Ovary (tissue), 3 donors: Measurements from ENCODE around the gene BOLA2B.

Source experiments
- POLR2A ChIP-seq: fragments of 450-650 bp; IDR thresholded peaks from one replicate; pipeline ENCODE4 v1.6.1; 2017; ENCODE audit warnings: antibody characterized with exemption, mild to moderate bottlenecking, moderate library complexity
- TF ChIP-seq, protein P1 (sequence below), 3 donors: fragments of 450-650 bp in 2 of 3; fragments of 200-600 bp in 1 of 3; IDR thresholded peaks; one replicate each; pipeline versions ENCODE4 v1.5.1 to v1.8.0; 2016 to 2022; ENCODE audit warnings: antibody characterized with exemption in 3 of 3, mild to moderate bottlenecking in 1 of 3
- donor health status: DM: no; HTN: no; CAD: no.

DNA sequence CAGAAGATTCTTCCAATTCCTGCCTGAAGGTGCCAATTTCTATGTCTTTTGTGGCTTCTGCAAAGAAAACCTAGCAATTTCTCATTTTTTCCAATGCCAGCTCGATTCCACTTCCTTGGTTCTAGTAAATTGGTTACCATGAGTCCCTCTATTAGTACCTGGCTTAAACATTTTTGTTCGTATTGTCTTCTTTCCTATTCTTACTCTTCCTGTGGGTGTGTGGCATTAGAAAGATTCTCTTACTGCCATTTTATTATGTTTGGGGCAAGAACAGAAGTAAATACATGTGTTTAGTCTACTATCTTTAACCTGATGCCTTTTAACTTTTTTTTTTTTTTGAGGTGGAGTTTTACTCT, 50.1 kb downstream of the BOLA2B start:
- TF ChIP-seq, protein P1, sequence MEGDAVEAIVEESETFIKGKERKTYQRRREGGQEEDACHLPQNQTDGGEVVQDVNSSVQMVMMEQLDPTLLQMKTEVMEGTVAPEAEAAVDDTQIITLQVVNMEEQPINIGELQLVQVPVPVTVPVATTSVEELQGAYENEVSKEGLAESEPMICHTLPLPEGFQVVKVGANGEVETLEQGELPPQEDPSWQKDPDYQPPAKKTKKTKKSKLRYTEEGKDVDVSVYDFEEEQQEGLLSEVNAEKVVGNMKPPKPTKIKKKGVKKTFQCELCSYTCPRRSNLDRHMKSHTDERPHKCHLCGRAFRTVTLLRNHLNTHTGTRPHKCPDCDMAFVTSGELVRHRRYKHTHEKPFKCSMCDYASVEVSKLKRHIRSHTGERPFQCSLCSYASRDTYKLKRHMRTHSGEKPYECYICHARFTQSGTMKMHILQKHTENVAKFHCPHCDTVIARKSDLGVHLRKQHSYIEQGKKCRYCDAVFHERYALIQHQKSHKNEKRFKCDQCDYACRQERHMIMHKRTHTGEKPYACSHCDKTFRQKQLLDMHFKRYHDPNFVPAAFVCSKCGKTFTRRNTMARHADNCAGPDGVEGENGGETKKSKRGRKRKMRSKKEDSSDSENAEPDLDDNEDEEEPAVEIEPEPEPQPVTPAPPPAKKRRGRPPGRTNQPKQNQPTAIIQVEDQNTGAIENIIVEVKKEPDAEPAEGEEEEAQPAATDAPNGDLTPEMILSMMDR (IDR thresholded peaks at IDR 0.05), result no peak
- no peak for TF ChIP-seq POLR2A
